H1 (cell line): ENCODE measurements around the gene TBC1D19. TPM values are rescaled to one million over a fixed set of nuclear protein-coding genes. Genes with fewer than 3 reads are reported as not detected.
"Not testable (repeated sequence)": the region's sequence is repeated elsewhere in the genome, so short reads cannot be mapped to it uniquely, and the experiment has no call there.

ENCODE experiments used
- CTCF ChIA-PET: fragments of 300-600 bp; sonication (Branson Sonifier 250); formaldehyde crosslinking; loops from one replicate; lab custom pipeline; 2021; ENCODE audit not compliant: partially characterized antibody; lab: Charles Lee
- POLR2A ChIA-PET: fragments of 300-600 bp; sonication (Branson Sonifier 250); formaldehyde crosslinking; loops from one replicate; lab custom pipeline; 2021; ENCODE audit warnings: inconsistent platforms; ENCODE audit not compliant: partially characterized antibody; lab: Charles Lee
- DNase-seq, 2 experiments: peaks; one replicate each; pipeline versions ENCODE4 v3.0.0 to v3.0.0-alpha.2; 2010 to 2022; ENCODE audit warnings: low spot score in 2 of 2, low read depth in 1 of 2, mixed read lengths in 1 of 2
- FAIRE-seq: peaks from 2 replicates; lab custom pipeline; 2011; peaks lifted over from hg19 to GRCh38; lab: Jason Lieb, UNC
- H2AFZ ChIP-seq: 2 replicates; pipeline ENCODE4 v1.8.1; 2012; ENCODE audit warnings: low read length, inconsistent platforms
- H2AK5ac ChIP-seq: 2 replicates; pipeline ENCODE4 v1.6.1; 2013; ENCODE audit warnings: low read depth, low read length
- H2BK120ac ChIP-seq: replicated peaks from 2 replicates; pipeline ENCODE3; 2013; ENCODE audit warnings: low read depth, low read length, inconsistent platforms
- H2BK12ac ChIP-seq: 2 replicates; pipeline ENCODE4 v1.6.1; 2013; ENCODE audit warnings: low read depth, low read length
- H2BK15ac ChIP-seq: 2 replicates; pipeline ENCODE4 v1.6.1; 2013; ENCODE audit warnings: low read length
- H2BK20ac ChIP-seq: 2 replicates; pipeline ENCODE4 v1.6.1; 2013; ENCODE audit warnings: low read length
- H2BK5ac ChIP-seq: 2 replicates; pipeline ENCODE4 v1.6.1; 2013; ENCODE audit warnings: low read depth, low read length
- H3K14ac ChIP-seq: 2 replicates; pipeline ENCODE4 v1.6.1; 2013; ENCODE audit warnings: inconsistent platforms; ENCODE audit not compliant: insufficient read length
- H3K18ac ChIP-seq: 2 replicates; pipeline ENCODE4 v1.6.1; 2013; ENCODE audit warnings: low read length; ENCODE audit errors: extremely low read depth
- H3K23ac ChIP-seq: 2 replicates; pipeline ENCODE4 v1.6.1; 2013; ENCODE audit warnings: inconsistent platforms; ENCODE audit not compliant: insufficient read length
- H3K23me2 ChIP-seq: 2 replicates; pipeline ENCODE4 v1.6.1; 2013; ENCODE audit warnings: low read depth, low read length
- H3K27ac ChIP-seq: 2 replicates; pipeline ENCODE4 v1.6.1; 2011; ENCODE audit warnings: low read depth, low read length, inconsistent platforms
- H3K27me3 ChIP-seq, 4 experiments: replicated peaks in 1 of 4; 1 replicate in 1 of 4; 2 replicates in 3 of 4; pipeline versions ENCODE4 v1.6.1 to v1.8.1; 2011 to 2013; ENCODE audit warnings: low read length in 3 of 4, mild to moderate bottlenecking in 3 of 4, inconsistent platforms in 2 of 4, mixed read lengths in 2 of 4, moderate library complexity in 1 of 4; ENCODE audit not compliant: control insufficient read depth in 3 of 4, insufficient read depth in 3 of 4; ENCODE audit errors: extremely low read depth in 1 of 4
- H3K36me3 ChIP-seq, 4 experiments: 2 replicates each; pipeline versions ENCODE4 v1.6.1 to v1.8.1; 2011 to 2013; ENCODE audit warnings: mild to moderate bottlenecking in 4 of 4, low read length in 3 of 4, moderate library complexity in 2 of 4, control low read depth in 1 of 4, inconsistent platforms in 1 of 4; ENCODE audit not compliant: insufficient read depth in 4 of 4, control insufficient read depth in 2 of 4
- H3K4ac ChIP-seq: replicated peaks from 2 replicates; pipeline ENCODE3; 2013; ENCODE audit warnings: low read length, low read depth, mixed read lengths, inconsistent platforms; ENCODE audit not compliant: insufficient read length
- H3K4me1 ChIP-seq, 4 experiments: replicated peaks in 1 of 4; 1 replicate in 1 of 4; 2 replicates in 3 of 4; pipeline versions ENCODE4 v1.6.1 to v1.8.1; 2011 to 2013; ENCODE audit warnings: low read length in 3 of 4, inconsistent platforms in 2 of 4, mixed read lengths in 1 of 4; ENCODE audit not compliant: insufficient read depth in 4 of 4, control insufficient read depth in 3 of 4
- H3K4me2 ChIP-seq, 2 experiments: 2 replicates each; pipeline versions ENCODE4 v1.6.1 to v1.8.1; 2011 to 2013; ENCODE audit warnings: low read depth in 2 of 2, low read length in 2 of 2, control low read depth in 1 of 2, inconsistent platforms in 1 of 2, mild to moderate bottlenecking in 1 of 2; ENCODE audit not compliant: insufficient read depth in 1 of 2
- H3K4me3 ChIP-seq, 4 experiments: fragments of 200-600, 300-600 bp in 1 of 4; sonication (generic), shearing (Covaris generic), sonication (Bioruptor Twin) in 1 of 4; 2 replicates each; pipeline versions ENCODE4 v1.5.1 to v1.8.1; 2011 to 2016; ENCODE audit warnings: low read length in 4 of 4, low read depth in 3 of 4, control low read depth in 2 of 4, inconsistent platforms in 2 of 4, mild to moderate bottlenecking in 2 of 4, mixed read lengths in 1 of 4, moderate library complexity in 1 of 4; ENCODE audit not compliant: insufficient read depth in 2 of 4; ENCODE audit errors: extremely low read depth in 1 of 4
- H3K56ac ChIP-seq: replicated peaks from 2 replicates; pipeline ENCODE3; 2013; ENCODE audit warnings: low read depth, mild to moderate bottlenecking, mixed read lengths, low read length, inconsistent platforms; ENCODE audit not compliant: insufficient read length
- H3K79me1 ChIP-seq: 2 replicates; pipeline ENCODE4 v1.6.1; 2013; ENCODE audit warnings: low read depth, low read length, control low read depth
- H3K79me2 ChIP-seq, 2 experiments: 2 replicates each; pipeline versions ENCODE4 v1.6.1 to v1.8.1; 2012 to 2013; ENCODE audit warnings: low read length in 2 of 2, mild to moderate bottlenecking in 2 of 2, inconsistent platforms in 1 of 2; ENCODE audit not compliant: insufficient read depth in 2 of 2, control insufficient read depth in 1 of 2
- H3K9ac ChIP-seq, 4 experiments: replicated peaks in 1 of 4; 1 replicate in 1 of 4; 2 replicates in 3 of 4; pipeline versions ENCODE4 v1.6.1 to v1.8.1; 2011 to 2013; ENCODE audit warnings: low read depth in 3 of 4, low read length in 3 of 4, control low read depth in 2 of 4, mild to moderate bottlenecking in 2 of 4, moderate library complexity in 2 of 4, inconsistent platforms in 1 of 4; ENCODE audit errors: extremely low read depth in 1 of 4
- H3K9me3 ChIP-seq, 2 experiments: 2 replicates each; pipeline versions ENCODE4 v1.6.1 to v1.8.1; 2012 to 2013; ENCODE audit warnings: mild to moderate bottlenecking in 2 of 2, moderate library complexity in 2 of 2, control low read depth in 1 of 2, inconsistent platforms in 1 of 2, low read depth in 1 of 2, low read length in 1 of 2, mixed read lengths in 1 of 2; ENCODE audit not compliant: insufficient read depth in 2 of 2
- H4K20me1 ChIP-seq, 2 experiments: replicated peaks in 1 of 2; 2 replicates each; pipeline versions ENCODE3 to v1.8.1; 2011 to 2013; ENCODE audit warnings: inconsistent platforms in 2 of 2, low read length in 2 of 2, mild to moderate bottlenecking in 1 of 2; ENCODE audit not compliant: insufficient read depth in 2 of 2, control insufficient read depth in 1 of 2
- H4K5ac ChIP-seq: 2 replicates; pipeline ENCODE4 v1.6.1; 2013; ENCODE audit warnings: low read length, low read depth, mixed read lengths, inconsistent platforms; ENCODE audit not compliant: insufficient read length
- H4K8ac ChIP-seq: 2 replicates; pipeline ENCODE4 v1.8.0; 2013; ENCODE audit warnings: mild to moderate bottlenecking, moderate library complexity, low read length, inconsistent platforms; ENCODE audit not compliant: insufficient read depth; ENCODE audit errors: extremely low read depth
- H4K91ac ChIP-seq: replicated peaks from 2 replicates; pipeline ENCODE3; 2013; ENCODE audit warnings: low read length, mixed read lengths, inconsistent platforms; ENCODE audit not compliant: insufficient read length
- WGBS, 2 experiments: shearing (Covaris generic) in 1 of 2; methylation state at CpG; one replicate each; pipeline versions ENCODE4 v1.1.6 to v1.1.7; 2013 to 2015; ENCODE audit warnings: low lambda C conversion rate in 2 of 2, mixed read lengths in 2 of 2, inconsistent platforms in 1 of 2, low coverage in 1 of 2, missing lambda C conversion rate in 1 of 2; ENCODE audit not compliant: insufficient replicate concordance in 2 of 2, insufficient coverage in 1 of 2, insufficient read length in 1 of 2; ENCODE audit errors: extremely low coverage in 1 of 2, missing lambda C conversion rate in 1 of 2; 5-methylcytosine and 5-hydroxymethylcytosine counted together
- polyA plus RNA-seq, 7 experiments: library from polyadenylated mRNA; depleted of rRNA in 3 of 7; stranded (reverse) in 5 of 7; unstranded in 2 of 7; fragments of >200 nt in 5 of 7; fragments of 200-250 nt in 2 of 7; gene quantifications; 1 replicate in 5 of 7; 2 replicates in 1 of 7; 4 replicates in 1 of 7; pipeline versions ENCODE4 v1.2.1 to v1.2.3, GENCODE V29; 2011 to 2013; ENCODE audit warnings: missing spikeins in 2 of 7, mixed read lengths in 2 of 7
- total RNA-seq: library from RNA; stranded (reverse); fragmentation: NEBNext Ultra II Directional; extraction: Animal tissue kit (Norgen Biotek cat#: 25700); gene quantifications from 2 replicates; pipeline ENCODE4 v1.2.1, GENCODE V29; 2021

TBC1D19 gene
- total and polyA plus RNA-seq, 2 of the 8 experiments (the other 6 are each of a cell fraction or from before 2014, with no cell fraction given): 1.9 to 3.5 TPM

DNA sequence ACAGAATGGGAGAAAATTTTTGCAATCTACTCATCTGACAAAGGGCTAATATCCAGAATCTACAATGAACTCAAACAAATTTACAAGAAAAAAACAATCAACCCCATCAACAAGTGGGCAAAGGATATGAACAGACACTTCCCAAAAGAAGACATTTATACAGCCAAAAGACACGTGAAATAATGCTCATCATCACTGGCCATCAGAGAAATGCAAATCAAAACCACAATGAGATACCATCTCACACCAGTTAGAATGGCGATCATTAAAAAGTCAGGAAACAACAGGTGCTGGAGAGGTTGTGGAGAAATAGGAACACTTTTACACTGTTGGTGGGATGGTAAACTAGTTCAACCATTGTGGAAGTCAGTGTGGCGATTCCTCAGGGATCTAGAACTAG, 9.7 kb downstream of the TBC1D19 start:
- H4K91ac ChIP-seq, POLR2A ChIA-PET, H3K79me1 ChIP-seq, H2BK12ac ChIP-seq, H3K14ac ChIP-seq, H3K23ac ChIP-seq, FAIRE-seq, H2BK15ac ChIP-seq, H3K23me2 ChIP-seq, H3K18ac ChIP-seq, H3K36me3 ChIP-seq, H3K4me2 ChIP-seq, H4K5ac ChIP-seq, H2BK120ac ChIP-seq, H3K4ac ChIP-seq, H4K20me1 ChIP-seq, H3K56ac ChIP-seq, CTCF ChIA-PET, H3K27me3 ChIP-seq, H2BK20ac ChIP-seq, H3K4me1 ChIP-seq, DNase-seq, H2AFZ ChIP-seq, H3K9ac ChIP-seq, H3K9me3 ChIP-seq, H2BK5ac ChIP-seq, H2AK5ac ChIP-seq, H3K27ac ChIP-seq, H4K8ac ChIP-seq, H3K4me3 ChIP-seq, H3K79me2 ChIP-seq: not testable (repeated sequence)
- 83% methylated on average over 2 of the region's 3 CpGs; no CpG with 5 or more reads in 1 of the 2 experiments for WGBS, 2 experiments
